Left lung (tissue), 10 donors: ENCODE results near the gene TSPO. TPM values are rescaled to one million over a fixed set of nuclear protein-coding genes. Genes with fewer than 3 reads are reported as not detected.

Experiments used
- ATAC-seq: fragments of 200-7000 bp; cut with Tn5 transposase; one replicate; pipeline ENCODE4 v1.9.1; 2020; ENCODE audit warnings: moderate library complexity
- DNase-seq, 4 donors: peaks; one replicate each; pipeline ENCODE4 v3.0.0-alpha.2; 2013 to 2020
- H3K27ac ChIP-seq, 2 donors: fragments of 200-600 bp; sonication (generic) in 1 of 2; one replicate each; pipeline versions ENCODE4 v1.5.0 to v1.8.0; 2020 to 2021
- H3K27me3 ChIP-seq, 2 donors: fragments of 200-600 bp; sonication (generic) in 1 of 2; one replicate each; pipeline versions ENCODE4 v1.5.0 to v1.8.0; 2020 to 2021
- H3K36me3 ChIP-seq, 2 donors: fragments of 200-600 bp; sonication (generic) in 1 of 2; one replicate each; pipeline versions ENCODE4 v1.5.0 to v1.8.0; 2020 to 2021
- H3K4me1 ChIP-seq, 2 donors: fragments of 200-600 bp; one replicate each; pipeline ENCODE4 v1.8.0; 2021
- H3K4me3 ChIP-seq, 2 donors: fragments of 200-600 bp; sonication (generic) in 1 of 2; one replicate each; pipeline versions ENCODE4 v1.5.0 to v1.8.0; 2020 to 2021; ENCODE audit warnings: mild to moderate bottlenecking in 1 of 2
- H3K9me3 ChIP-seq, 2 donors: fragments of 200-600 bp; sonication (generic) in 1 of 2; one replicate each; pipeline versions ENCODE4 v1.5.0 to v1.8.0; 2020 to 2021
- intact Hi-C, 2 donors: fragments of 100-400 bp; cut with DNase I; formaldehyde crosslinking; loops; one replicate each; pipeline versions ENCODE4 v1.11.2 to v1.14.2; 2022
- polyA plus RNA-seq, 6 donors: library from polyadenylated mRNA; unstranded; fragments of 120-200 nt; gene quantifications; one replicate each; pipeline ENCODE4 v1.2.1, GENCODE V29; 2013; ENCODE audit not compliant: insufficient read length in 6 of 6
- total RNA-seq, 2 donors: library from RNA; stranded (reverse); fragmentation: NEBNext Ultra II Directional; extraction: Animal tissue kit (Norgen Biotek cat#: 25700); gene quantifications; one replicate each; pipeline ENCODE4 v1.2.1, GENCODE V29; 2021
- TF ChIP-seq, protein P1 (sequence below), 2 donors: fragments of 200-600 bp; sonication (generic) in 1 of 2; IDR thresholded peaks; one replicate each; pipeline versions ENCODE4 v1.5.0 to v1.8.0; 2021; ENCODE audit warnings: antibody characterized with exemption in 2 of 2
- donor health status: DM: no; HTN: yes; CAD: no.
- donor health status: DM: no; HTN: no; CAD: no.

Gene TSPO
- total and polyA plus RNA-seq, 8 donors: 29.0 to 276 (median 45.6) TPM

GRCh38 chr22:43170131-43170480 is 18.7 kb downstream of the TSPO start:
- ATAC-seq (no peak), DNase-seq (peak in 1 of 4 donors; percentile 34)
- no peak overlapping the region for H3K27ac ChIP-seq
- H3K4me3 ChIP-seq: no peak overlapping the region
- TF ChIP-seq, protein P1, sequence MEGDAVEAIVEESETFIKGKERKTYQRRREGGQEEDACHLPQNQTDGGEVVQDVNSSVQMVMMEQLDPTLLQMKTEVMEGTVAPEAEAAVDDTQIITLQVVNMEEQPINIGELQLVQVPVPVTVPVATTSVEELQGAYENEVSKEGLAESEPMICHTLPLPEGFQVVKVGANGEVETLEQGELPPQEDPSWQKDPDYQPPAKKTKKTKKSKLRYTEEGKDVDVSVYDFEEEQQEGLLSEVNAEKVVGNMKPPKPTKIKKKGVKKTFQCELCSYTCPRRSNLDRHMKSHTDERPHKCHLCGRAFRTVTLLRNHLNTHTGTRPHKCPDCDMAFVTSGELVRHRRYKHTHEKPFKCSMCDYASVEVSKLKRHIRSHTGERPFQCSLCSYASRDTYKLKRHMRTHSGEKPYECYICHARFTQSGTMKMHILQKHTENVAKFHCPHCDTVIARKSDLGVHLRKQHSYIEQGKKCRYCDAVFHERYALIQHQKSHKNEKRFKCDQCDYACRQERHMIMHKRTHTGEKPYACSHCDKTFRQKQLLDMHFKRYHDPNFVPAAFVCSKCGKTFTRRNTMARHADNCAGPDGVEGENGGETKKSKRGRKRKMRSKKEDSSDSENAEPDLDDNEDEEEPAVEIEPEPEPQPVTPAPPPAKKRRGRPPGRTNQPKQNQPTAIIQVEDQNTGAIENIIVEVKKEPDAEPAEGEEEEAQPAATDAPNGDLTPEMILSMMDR (IDR thresholded peaks at IDR 0.05): no peak
- H3K9me3 ChIP-seq: no peaks in the 10 kb centered on the region
- H3K27me3 ChIP-seq: no peaks in the 10 kb centered on the region
- H3K36me3 ChIP-seq: peaks cover 0 to 89% of the 10 kb centered on the region in 2 donors
- intact Hi-C loops: no loop called here
- peaks cover 0 to 9% of the 10 kb centered on the region in 2 donors for H3K4me1 ChIP-seq

DNA sequence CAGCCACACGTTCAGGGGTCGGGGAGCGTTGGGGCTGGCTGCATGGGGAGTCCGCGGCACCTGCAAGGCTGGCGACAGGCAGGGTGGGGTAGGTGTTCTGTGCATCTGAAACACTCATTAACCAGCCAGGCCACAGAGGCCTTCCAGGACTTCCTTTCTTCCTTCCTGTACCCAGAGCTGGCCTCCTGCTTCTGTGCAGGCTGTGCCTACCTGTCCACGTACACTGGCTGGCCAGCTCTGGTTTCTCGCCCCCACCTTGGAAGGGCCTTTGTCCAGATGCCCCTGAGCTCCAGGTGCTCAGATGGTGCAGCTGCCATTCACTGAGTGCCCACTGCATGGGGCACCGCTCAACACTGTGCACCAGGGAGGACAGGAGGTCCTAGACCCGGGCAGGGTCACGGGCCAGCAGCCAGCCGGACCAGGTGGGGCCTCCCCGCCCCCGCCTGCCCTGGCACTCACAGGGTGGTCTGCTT is 19.7 kb downstream of the TSPO start:
- intact Hi-C loops: no loop called here
- H3K27me3 ChIP-seq: no peaks in the 10 kb centered on the region
- peaks cover 0 to 9% of the 10 kb centered on the region in 2 donors for H3K4me1 ChIP-seq
- H3K36me3 ChIP-seq: peaks cover 0 to 98% of the 10 kb centered on the region in 2 donors
- no peaks in the 10 kb centered on the region for H3K9me3 ChIP-seq
- H3K27ac ChIP-seq: no peak overlapping the region
- TF ChIP-seq, protein P1 (IDR thresholded peaks at IDR 0.05): no peak
- no peak overlapping the region for H3K4me3 ChIP-seq
- DNase-seq (peak in 1 of 4 donors; percentile 59), ATAC-seq (no peak)

- intact Hi-C loops: no loop called here
- H3K36me3 ChIP-seq: peaks cover 0 to 95% of the 10 kb centered on the region in 2 donors
Measured at GRCh38 chr22:43171607-43172006, 20.2 kb downstream of the TSPO start.

DNA sequence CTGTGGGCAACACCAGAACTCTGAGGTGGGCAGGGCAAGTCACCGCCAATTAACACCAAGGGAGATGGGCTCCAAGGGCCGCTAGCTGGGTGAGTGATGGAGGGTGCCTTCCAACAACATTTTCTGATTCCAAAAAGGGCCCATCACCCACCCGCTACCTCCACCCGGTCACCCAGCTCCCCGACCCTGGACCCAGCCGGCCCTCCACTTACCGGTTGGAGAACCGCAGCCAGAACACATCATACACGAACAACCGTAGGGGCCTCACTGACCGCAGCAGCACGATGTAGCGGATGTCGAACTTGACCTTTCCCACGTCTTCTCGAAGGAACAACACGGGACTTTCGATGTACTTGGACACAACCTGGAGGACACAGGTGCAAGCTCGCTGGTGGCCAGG is 20.8 kb downstream of the TSPO start:
- intact Hi-C loops: no loop called here
- Histone ChIP-seq H3K27me3 (no peaks in the 10 kb centered on the region), H3K27ac (no peak overlapping the region), H3K4me1 (peaks cover 0 to 9% of the 10 kb centered on the region in 2 donors), H3K4me3 (no peak overlapping the region), H3K36me3 (peaks cover 0 to 93% of the 10 kb centered on the region in 2 donors), H3K9me3 (no peaks in the 10 kb centered on the region)
- ATAC-seq (no peak), DNase-seq (no peak)
- TF ChIP-seq, protein P1 (IDR thresholded peaks at IDR 0.05): no peak

More at GRCh38 chr22:43171607-43172006, 20.2 kb downstream of the TSPO start:
- DNase-seq (no peak), ATAC-seq (no peak)
- Histone ChIP-seq H3K9me3 (no peaks in the 10 kb centered on the region), H3K4me3 (no peak overlapping the region), H3K27me3 (no peaks in the 10 kb centered on the region), H3K27ac (no peak overlapping the region), H3K4me1 (peaks cover 0 to 9% of the 10 kb centered on the region in 2 donors)
- TF ChIP-seq, protein P1 (IDR thresholded peaks at IDR 0.05): no peak

DNA sequence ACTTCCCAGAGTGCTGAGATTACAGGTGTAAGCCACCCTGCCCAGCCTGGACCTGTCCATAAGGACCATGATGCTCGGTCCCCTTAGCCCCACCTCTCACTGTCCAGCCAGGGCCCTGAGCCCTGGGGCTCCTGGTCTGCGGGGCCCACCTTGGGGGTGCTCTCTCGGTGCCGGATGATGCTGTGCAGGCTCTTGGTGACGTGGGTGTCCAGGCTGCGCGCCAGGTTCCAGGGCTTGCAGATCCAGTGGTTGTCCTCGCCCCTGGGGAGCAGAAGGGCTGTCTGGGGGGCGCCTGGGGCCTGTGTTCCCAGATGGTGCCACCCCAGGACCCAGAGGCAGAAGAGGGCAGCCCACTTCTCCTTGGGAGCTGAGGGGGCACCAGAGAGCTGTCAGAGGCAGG is 22.2 kb downstream of the TSPO start:
- peaks cover 0 to 92% of the 10 kb centered on the region in 2 donors for H3K36me3 ChIP-seq
- no peaks in the 10 kb centered on the region for H3K27me3 ChIP-seq
- H3K4me3 ChIP-seq: no peak overlapping the region
- H3K27ac ChIP-seq: no peak overlapping the region
- H3K4me1 ChIP-seq: peaks cover 0 to 9% of the 10 kb centered on the region in 2 donors
- ATAC-seq (no peak), DNase-seq (no peak)
- TF ChIP-seq, protein P1 (IDR thresholded peaks at IDR 0.05): no peak
- intact Hi-C loops: no loop called here
- H3K9me3 ChIP-seq: no peaks in the 10 kb centered on the region
